SU-DHL-6 (cell line): Measurements from ENCODE around the gene CD209.

Experiments used
- H2AFZ ChIP-seq: fragments of 200-600 bp; sonication (generic); 2 replicates; pipeline ENCODE4 v1.6.1; 2014; ENCODE audit warnings: low read depth, mild to moderate bottlenecking, moderate library complexity, mixed read lengths, antibody characterized with exemption, low read length; ENCODE audit not compliant: severe bottlenecking
- H3F3A ChIP-seq: fragments of 200-600 bp; shearing (Covaris generic); 2 replicates; pipeline ENCODE4 v1.6.0; 2016; ENCODE audit warnings: antibody characterized with exemption, mild to moderate bottlenecking; ENCODE audit not compliant: insufficient read depth
- H3K27ac ChIP-seq: fragments of 200-600 bp; sonication (generic); 2 replicates; pipeline ENCODE4 v1.5.1; 2016; ENCODE audit warnings: low read depth, mild to moderate bottlenecking, low read length, moderate library complexity, mixed read lengths
- H3K27me3 ChIP-seq: fragments of 200-600 bp; sonication (generic), shearing (Covaris generic); 2 replicates; pipeline ENCODE4 v1.6.0; 2014; ENCODE audit warnings: mild to moderate bottlenecking, low read length
- H3K36me3 ChIP-seq: fragments of 200-600 bp; sonication (generic); 2 replicates; pipeline ENCODE4 v1.6.1; 2014; ENCODE audit warnings: mild to moderate bottlenecking, low read length, mixed read lengths
- H3K4me2 ChIP-seq: fragments of 300-600, 200-600 bp; shearing (Covaris generic), sonication (generic); 2 replicates; pipeline ENCODE4 v1.6.0; 2014; ENCODE audit warnings: low read length, low read depth, mild to moderate bottlenecking; ENCODE audit not compliant: poor library complexity, severe bottlenecking
- H3K4me3 ChIP-seq: fragments of 200-600 bp; sonication (generic); 2 replicates; pipeline ENCODE4 v1.5.1; 2014; ENCODE audit warnings: antibody characterized with exemption, low read length, mild to moderate bottlenecking, mixed read lengths; ENCODE audit not compliant: insufficient read depth, poor library complexity, severe bottlenecking
- H3K79me2 ChIP-seq: fragments of 200-600 bp; sonication (generic); 2 replicates; pipeline ENCODE4 v1.6.1; 2014; ENCODE audit warnings: mild to moderate bottlenecking, low read length, moderate library complexity; ENCODE audit not compliant: insufficient read depth
- H3K9ac ChIP-seq: fragments of 200-600 bp; sonication (generic); 2 replicates; pipeline ENCODE4 v1.7.0; 2014; ENCODE audit warnings: mild to moderate bottlenecking, low read length
- H3K9me2 ChIP-seq: fragments of 200-600 bp; sonication (generic); replicated peaks from 2 replicates; pipeline ENCODE4 v1.6.1; 2014; ENCODE audit warnings: low read length; ENCODE audit not compliant: insufficient read depth
- H3K9me3 ChIP-seq: fragments of 200-600 bp; sonication (generic); 2 replicates; pipeline ENCODE4 v1.6.1; 2014; ENCODE audit warnings: low read length, mixed read lengths; ENCODE audit not compliant: insufficient read depth
- H4K20me1 ChIP-seq: fragments of 200-600 bp; sonication (generic); 2 replicates; pipeline ENCODE4 v1.6.1; 2014; ENCODE audit warnings: low read depth, mild to moderate bottlenecking, antibody characterized with exemption, low read length, moderate library complexity, mixed read lengths
- CTCF ChIP-seq: fragments of 200-600 bp; sonication (generic); IDR thresholded peaks from one replicate; pipeline ENCODE4 v1.5.1; 2017; ENCODE audit warnings: antibody characterized with exemption, mild to moderate bottlenecking, low read length, moderate library complexity; ENCODE audit not compliant: insufficient read depth, poor library complexity, severe bottlenecking
- EZH2phosphoT487 ChIP-seq: fragments of 200-600 bp; sonication (generic), shearing (Covaris generic); conservative IDR thresholded peaks from 2 replicates; pipeline ENCODE4 v1.6.1; 2018; ENCODE audit warnings: mild to moderate bottlenecking, antibody characterized with exemption, low read length, moderate library complexity, mixed read lengths

Gene CD209

GRCh38 chr19:7792281-7792680 lies 44.9 kb upstream of the CD209 start:
- H3K36me3 ChIP-seq, result no peaks in the 10 kb centered on the region
- H3K9me2 ChIP-seq, result no peaks in the 10 kb centered on the region
- no peak overlapping the region for H3K4me3 ChIP-seq
- H3K79me2 ChIP-seq, result no peaks in the 10 kb centered on the region
- no peak overlapping the region for H2AFZ ChIP-seq
- no peaks in the 10 kb centered on the region for H3K27me3 ChIP-seq
- H3K9me3 ChIP-seq, result no peaks in the 10 kb centered on the region
- H3K9ac ChIP-seq, result no peak overlapping the region
- no peak overlapping the region for H3K27ac ChIP-seq
- no peaks in the 10 kb centered on the region for H4K20me1 ChIP-seq
- no peak for TF ChIP-seq CTCF
- no peak for TF ChIP-seq EZH2phosphoT487
- H3F3A ChIP-seq, result no peaks in the 10 kb centered on the region
- H3K4me2 ChIP-seq, result no peak overlapping the region

- no peaks in the 10 kb centered on the region for H3K36me3 ChIP-seq
- no peak overlapping the region for H3K27ac ChIP-seq
- H3K27me3 ChIP-seq, result no peaks in the 10 kb centered on the region
- no peak overlapping the region for H3K4me3 ChIP-seq
- no peaks in the 10 kb centered on the region for H3F3A ChIP-seq
- H3K4me2 ChIP-seq, result no peak overlapping the region
- no peak overlapping the region for H3K9ac ChIP-seq
- TF ChIP-seq EZH2phosphoT487 (no peak), CTCF (no peak)
- H3K79me2 ChIP-seq, result no peaks in the 10 kb centered on the region
- H4K20me1 ChIP-seq, result no peaks in the 10 kb centered on the region
- H3K9me2 ChIP-seq, result no peaks in the 10 kb centered on the region
- H3K9me3 ChIP-seq, result no peaks in the 10 kb centered on the region
- no peak overlapping the region for H2AFZ ChIP-seq
Measured at GRCh38 chr19:7790416-7790815, 43.1 kb upstream of the CD209 start.

- H3K27me3 ChIP-seq, result no peaks in the 10 kb centered on the region
Measured at GRCh38 chr19:7789447-7789846, 42.1 kb upstream of the CD209 start.

More at GRCh38 chr19:7789447-7789846, 42.1 kb upstream of the CD209 start:
- TF ChIP-seq CTCF, result no peak
- no peak for TF ChIP-seq EZH2phosphoT487
- Histone ChIP-seq H3K4me3 (no peak overlapping the region), H3K4me2 (no peak overlapping the region), H2AFZ (no peak overlapping the region), H3K9ac (no peak overlapping the region), H3K79me2 (no peaks in the 10 kb centered on the region), H3F3A (no peaks in the 10 kb centered on the region), H3K27ac (no peak overlapping the region), H4K20me1 (no peaks in the 10 kb centered on the region), H3K9me2 (no peaks in the 10 kb centered on the region), H3K9me3 (peaks cover 6% of the 10 kb centered on the region; the same call in 1 of the 2 replicates), H3K36me3 (no peaks in the 10 kb centered on the region)
